Activated T-helper 2 cell treated with anti-CD3 and anti-CD28 coated beads, Interferon-gamma antibody, Interleukin-2, Interleukin-4, amounts not matched to agents 10 μg/mL and 5 μg/mL and 100 μg/mL, durations not matched to agents 14 hours and 24 hours and 36 hours (primary cell): ENCODE results near the gene SPARCL1. TPM values are rescaled to one million over a fixed set of nuclear protein-coding genes. Genes with fewer than 3 reads are reported as not detected.

Experiments used
- DNase-seq: peaks from one replicate; pipeline ENCODE4 v3.0.0; 2021; ENCODE audit warnings: low spot score
- H3K27ac Mint-ChIP-seq: one replicate; pipeline ENCODE4 v1.8.0; 2021; ENCODE audit warnings: mixed read lengths
- H3K27me3 Mint-ChIP-seq: one replicate; pipeline ENCODE4 v1.8.0; 2021; ENCODE audit warnings: low read depth, mixed read lengths
- H3K36me3 Mint-ChIP-seq: one replicate; pipeline ENCODE4 v1.8.0; 2021; ENCODE audit warnings: low read depth, mixed read lengths
- H3K4me1 Mint-ChIP-seq: one replicate; pipeline ENCODE4 v1.8.0; 2021; ENCODE audit warnings: low read depth, mixed read lengths
- H3K4me3 Mint-ChIP-seq: one replicate; pipeline ENCODE4 v1.8.0; 2021; ENCODE audit warnings: low read depth, mild to moderate bottlenecking, moderate library complexity, mixed read lengths
- H3K9me3 Mint-ChIP-seq: one replicate; pipeline ENCODE4 v1.8.0; 2021; ENCODE audit warnings: mixed read lengths
- intact Hi-C: fragments of 100-400 bp; cut with micrococcal nuclease; formaldehyde crosslinking; loops from one replicate; pipeline ENCODE4 v1.15.1; 2023
- total RNA-seq: library from RNA; stranded (reverse); gene quantifications from 2 replicates; pipeline ENCODE4 v1.2.3, GENCODE V29; 2022

The SPARCL1 gene
- total RNA-seq, 1 donor from 2014 or later: not detected

GRCh38 chr4:87532109-87532508 is 2.9 kb upstream of the SPARCL1 start:
- Mint-ChIP-seq H3K27ac (no peak overlapping the region), H3K9me3 (no peaks in the 10 kb centered on the region), H3K27me3 (peaks cover 8% of the 10 kb centered on the region), H3K4me3 (no peak overlapping the region), H3K4me1 (no peaks in the 10 kb centered on the region), H3K36me3 (no peaks in the 10 kb centered on the region)
- intact Hi-C loops: no loop called here
- DNase-seq: no peak

GRCh38 chr4:87531621-87532020 is 2.4 kb upstream of the SPARCL1 start:
- Mint-ChIP-seq H3K36me3 (no peaks in the 10 kb centered on the region), H3K9me3 (no peaks in the 10 kb centered on the region), H3K4me3 (no peak overlapping the region), H3K27ac (no peak overlapping the region), H3K4me1 (no peaks in the 10 kb centered on the region), H3K27me3 (peaks cover 5% of the 10 kb centered on the region)
- intact Hi-C loops: no loop called here
- no peak for DNase-seq

- Mint-ChIP-seq H3K27me3 (peaks cover 5% of the 10 kb centered on the region), H3K9me3 (no peaks in the 10 kb centered on the region), H3K4me1 (no peaks in the 10 kb centered on the region), H3K36me3 (no peaks in the 10 kb centered on the region), H3K27ac (no peak overlapping the region), H3K4me3 (no peak overlapping the region)
- no peak for DNase-seq
- intact Hi-C loops: no loop called here
Measured at GRCh38 chr4:87530868-87531267, 1.7 kb upstream of the SPARCL1 start.

GRCh38 chr4:87530229-87530628 is 1.1 kb upstream of the SPARCL1 start:
- H3K4me3 Mint-ChIP-seq: no peak overlapping the region
- DNase-seq: no peak
- intact Hi-C loops: no loop called here
- H3K36me3 Mint-ChIP-seq: no peaks in the 10 kb centered on the region
- no peak overlapping the region for H3K27ac Mint-ChIP-seq
- H3K4me1 Mint-ChIP-seq: no peaks in the 10 kb centered on the region
- peaks cover under 1% of the 10 kb centered on the region for H3K9me3 Mint-ChIP-seq
- H3K27me3 Mint-ChIP-seq: peaks cover 5% of the 10 kb centered on the region

- Mint-ChIP-seq H3K27ac (no peak overlapping the region), H3K36me3 (no peaks in the 10 kb centered on the region), H3K4me1 (no peaks in the 10 kb centered on the region), H3K4me3 (no peak overlapping the region), H3K27me3 (peaks cover 5% of the 10 kb centered on the region), H3K9me3 (peaks cover 17% of the 10 kb centered on the region)
- intact Hi-C loops: no loop called here
- no peak for DNase-seq
Measured at GRCh38 chr4:87527431-87528220, 1.6 kb downstream of the SPARCL1 start.

DNA sequence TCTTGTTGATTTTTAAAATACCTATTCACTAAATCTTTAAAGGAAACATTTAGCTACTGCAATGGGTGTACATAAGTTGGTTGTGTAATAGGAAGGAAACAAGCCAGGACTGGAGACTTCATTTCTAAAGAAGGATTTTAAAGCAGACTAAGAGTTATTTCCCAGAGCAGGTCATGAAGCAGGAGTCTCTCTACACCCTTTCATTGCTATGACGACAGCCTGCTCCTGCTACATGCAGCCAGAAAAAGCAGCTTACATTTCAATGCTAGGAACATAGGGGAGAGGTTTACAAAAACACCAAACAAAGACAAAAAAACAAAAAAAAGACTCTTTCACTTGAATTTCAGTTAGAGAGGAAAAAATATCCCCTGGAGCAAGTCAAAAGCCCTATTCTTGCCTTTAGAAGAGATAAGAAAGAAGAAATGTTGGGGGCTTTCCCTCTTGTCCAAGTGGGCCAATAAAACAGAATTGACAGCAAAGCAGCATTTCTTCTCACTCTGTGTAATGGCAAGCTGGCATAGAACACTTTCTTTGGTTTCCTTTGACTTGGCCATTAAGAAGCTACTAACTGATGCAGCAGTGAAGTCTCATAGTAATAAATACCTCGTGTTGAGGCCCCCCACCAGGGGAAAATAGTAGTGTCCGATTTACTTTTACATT is 3.4 kb downstream of the SPARCL1 start:
- intact Hi-C loops: no loop called here
- Mint-ChIP-seq H3K4me1 (no peaks in the 10 kb centered on the region), H3K4me3 (no peak overlapping the region), H3K27ac (no peak overlapping the region), H3K27me3 (peaks cover 5% of the 10 kb centered on the region), H3K9me3 (peaks cover 17% of the 10 kb centered on the region), H3K36me3 (no peaks in the 10 kb centered on the region)
- no peak for DNase-seq

DNA sequence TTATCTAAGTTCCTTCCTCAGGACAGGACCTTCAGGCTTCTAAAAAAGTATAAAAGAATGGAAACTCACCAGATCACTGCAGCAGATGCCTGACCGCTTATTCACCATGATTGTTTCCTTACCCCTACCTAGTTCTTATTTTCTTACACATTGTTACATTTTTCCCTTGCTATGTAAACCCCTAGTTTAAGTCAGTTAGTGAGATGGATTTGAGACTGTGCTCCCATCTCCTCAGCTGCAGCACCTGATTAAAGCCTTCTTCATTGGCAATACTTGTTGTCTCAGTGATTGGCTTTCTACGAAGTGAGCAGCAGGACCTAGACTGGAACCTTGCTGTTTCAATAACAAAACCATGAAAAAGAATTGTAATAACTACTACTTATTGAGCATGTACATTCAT is 4.7 kb downstream of the SPARCL1 start:
- Mint-ChIP-seq H3K27ac (no peak overlapping the region), H3K4me1 (no peaks in the 10 kb centered on the region), H3K36me3 (no peaks in the 10 kb centered on the region), H3K4me3 (no peak overlapping the region), H3K27me3 (no peaks in the 10 kb centered on the region), H3K9me3 (peaks cover 17% of the 10 kb centered on the region)
- DNase-seq: no peak
- intact Hi-C loops: no loop called here

DNA sequence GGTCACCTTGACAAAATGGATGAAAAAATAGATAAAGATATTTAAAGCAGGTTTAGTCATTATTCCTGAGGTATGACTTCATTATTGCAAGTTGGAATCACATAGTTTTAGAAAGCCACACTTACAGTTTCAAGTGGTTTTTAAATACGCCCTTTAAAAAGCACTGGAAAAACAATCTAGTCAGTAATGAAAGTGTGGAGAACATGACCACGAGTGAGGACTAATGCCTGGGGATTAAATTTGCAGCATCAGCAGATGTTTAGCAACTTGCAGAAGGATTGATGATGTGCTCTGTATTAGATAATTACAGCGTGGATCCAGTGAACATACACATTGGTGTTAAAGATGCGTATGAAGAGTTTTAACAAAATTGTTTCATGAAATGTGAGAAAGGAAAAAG is 5.9 kb downstream of the SPARCL1 start:
- H3K9me3 Mint-ChIP-seq: peaks cover 17% of the 10 kb centered on the region
- no peaks in the 10 kb centered on the region for H3K4me1 Mint-ChIP-seq
- intact Hi-C loops: no loop called here
- H3K27ac Mint-ChIP-seq: no peak overlapping the region
- H3K27me3 Mint-ChIP-seq: peaks cover 3% of the 10 kb centered on the region
- no peaks in the 10 kb centered on the region for H3K36me3 Mint-ChIP-seq
- H3K4me3 Mint-ChIP-seq: no peak overlapping the region
- DNase-seq: no peak

GRCh38 chr4:87521757-87522374 is 7.3 kb downstream of the SPARCL1 start:
- H3K27ac Mint-ChIP-seq: no peak overlapping the region
- H3K4me3 Mint-ChIP-seq: no peak overlapping the region
- H3K4me1 Mint-ChIP-seq: no peaks in the 10 kb centered on the region
- peaks cover 7% of the 10 kb centered on the region for H3K27me3 Mint-ChIP-seq
- DNase-seq: no peak
- H3K36me3 Mint-ChIP-seq: no peaks in the 10 kb centered on the region
- intact Hi-C loops: no loop called here
- H3K9me3 Mint-ChIP-seq: peaks cover 17% of the 10 kb centered on the region

DNA sequence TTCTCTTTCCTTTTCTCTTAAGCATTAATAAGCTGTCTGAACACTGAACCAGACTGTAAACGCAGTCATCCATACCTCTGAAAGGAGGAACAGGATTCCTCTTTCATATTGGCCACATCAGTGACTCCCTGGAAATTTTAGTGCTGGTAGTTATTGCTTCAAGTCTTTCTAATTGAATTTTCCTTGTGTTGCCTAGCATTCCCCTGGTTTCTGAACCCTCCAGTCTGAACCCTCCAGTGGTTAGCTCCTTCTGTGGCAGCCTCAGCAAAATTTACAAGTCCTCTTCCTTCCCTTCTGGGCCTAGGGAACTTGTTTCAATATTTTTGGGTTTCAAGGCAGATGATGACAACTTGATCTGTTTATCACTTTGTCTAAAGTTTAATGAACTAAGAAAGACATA is 7.9 kb downstream of the SPARCL1 start:
- no peak for DNase-seq
- H3K36me3 Mint-ChIP-seq: no peaks in the 10 kb centered on the region
- H3K27me3 Mint-ChIP-seq: peaks cover 9% of the 10 kb centered on the region
- intact Hi-C loops: no loop called here
- no peak overlapping the region for H3K27ac Mint-ChIP-seq
- H3K4me1 Mint-ChIP-seq: no peaks in the 10 kb centered on the region
- H3K4me3 Mint-ChIP-seq: no peak overlapping the region
- peaks cover 17% of the 10 kb centered on the region for H3K9me3 Mint-ChIP-seq

DNA sequence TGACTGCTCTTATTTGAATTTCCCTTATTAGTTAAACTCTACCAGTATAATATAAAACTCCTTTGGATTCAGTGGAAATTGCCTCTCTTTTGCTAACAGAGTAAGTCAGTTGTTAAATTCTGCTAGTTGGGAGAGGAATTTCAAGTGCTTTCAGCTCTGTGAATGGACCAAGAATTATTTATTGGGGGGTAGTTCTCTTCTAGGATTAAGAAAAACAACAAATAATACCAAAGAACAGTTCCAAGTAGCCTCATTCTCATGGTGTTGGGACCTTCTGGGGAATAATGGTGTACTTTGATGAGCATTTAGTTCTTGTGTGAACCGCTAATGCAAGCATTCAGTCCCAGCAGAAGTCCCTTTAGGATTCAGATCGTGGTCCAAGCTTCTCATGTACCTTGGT is 11.6 kb downstream of the SPARCL1 start:
- intact Hi-C loops: no loop called here
- no peaks in the 10 kb centered on the region for H3K4me1 Mint-ChIP-seq
- DNase-seq: no peak
- H3K36me3 Mint-ChIP-seq: no peaks in the 10 kb centered on the region
- H3K27ac Mint-ChIP-seq: no peak overlapping the region
- H3K27me3 Mint-ChIP-seq: peaks cover 13% of the 10 kb centered on the region
- H3K4me3 Mint-ChIP-seq: no peak overlapping the region
- H3K9me3 Mint-ChIP-seq: no peaks in the 10 kb centered on the region

- Mint-ChIP-seq H3K9me3 (no peaks in the 10 kb centered on the region), H3K27me3 (peaks cover 13% of the 10 kb centered on the region), H3K4me3 (no peak overlapping the region), H3K36me3 (no peaks in the 10 kb centered on the region), H3K4me1 (no peaks in the 10 kb centered on the region), H3K27ac (no peak overlapping the region)
- intact Hi-C loops: no loop called here
- DNase-seq: no peak
Measured at GRCh38 chr4:87516683-87517082, 12.5 kb downstream of the SPARCL1 start.

- peaks cover 11% of the 10 kb centered on the region for H3K27me3 Mint-ChIP-seq
- no peak for DNase-seq
- H3K4me1 Mint-ChIP-seq: no peaks in the 10 kb centered on the region
- no peak overlapping the region for H3K27ac Mint-ChIP-seq
- intact Hi-C loops: no loop called here
- no peaks in the 10 kb centered on the region for H3K36me3 Mint-ChIP-seq
- H3K9me3 Mint-ChIP-seq: no peaks in the 10 kb centered on the region
- no peak overlapping the region for H3K4me3 Mint-ChIP-seq
Measured at GRCh38 chr4:87512400-87512799, 16.8 kb downstream of the SPARCL1 start.
